KMS-11 (cell line): ENCODE data around the gene POLR3A.
A peak's percentile ranks its signal among the peaks of the same experiment; 100 is the strongest.

Experiments
- H2AFZ ChIP-seq: fragments of 200-600 bp; sonication (generic); 2 replicates; pipeline ENCODE4 v1.6.1; 2016; ENCODE audit warnings: antibody characterized with exemption, mixed run types, low read depth
- H3K27ac ChIP-seq: fragments of 200-600 bp; sonication (generic); 2 replicates; pipeline ENCODE4 v1.6.1; 2016; ENCODE audit warnings: mild to moderate bottlenecking, mixed run types
- H3K27me3 ChIP-seq: fragments of 200-600 bp; sonication (generic); 2 replicates; pipeline ENCODE4 v1.6.1; 2017; ENCODE audit warnings: mild to moderate bottlenecking, low read depth, mixed run types, moderate library complexity; ENCODE audit not compliant: insufficient read depth
- H3K36me3 ChIP-seq: fragments of 200-600 bp; sonication (generic); 2 replicates; pipeline ENCODE4 v1.6.1; 2017; ENCODE audit warnings: mild to moderate bottlenecking, mixed run types; ENCODE audit not compliant: insufficient read depth
- H3K4me1 ChIP-seq: fragments of 200-600 bp; sonication (generic); 2 replicates; pipeline ENCODE4 v1.6.1; 2016; ENCODE audit warnings: mild to moderate bottlenecking, low read depth, mixed run types; ENCODE audit not compliant: poor library complexity, severe bottlenecking
- H3K4me2 ChIP-seq: fragments of 200-600 bp; sonication (generic); 2 replicates; pipeline ENCODE4 v1.7.0; 2016; ENCODE audit warnings: mild to moderate bottlenecking, mixed run types
- H3K4me3 ChIP-seq: fragments of 200-600 bp; sonication (generic); IDR thresholded peaks from 2 replicates; pipeline ENCODE4 v1.6.1; 2017; ENCODE audit warnings: low read depth, low read length, mixed read lengths; ENCODE audit not compliant: insufficient read depth
- H3K79me2 ChIP-seq: fragments of 200-600 bp; sonication (generic); 2 replicates; pipeline ENCODE4 v1.6.1; 2016; ENCODE audit warnings: low read depth, mixed run types; ENCODE audit not compliant: insufficient read depth
- H3K9ac ChIP-seq: fragments of 200-600 bp; sonication (generic); 2 replicates; pipeline ENCODE4 v1.6.1; 2016; ENCODE audit warnings: mild to moderate bottlenecking, mixed run types
- H4K20me1 ChIP-seq: fragments of 200-600 bp; sonication (generic); 2 replicates; pipeline ENCODE4 v1.6.1; 2016; ENCODE audit warnings: mild to moderate bottlenecking, mixed run types; ENCODE audit not compliant: insufficient read depth
- CTCF ChIP-seq: fragments of 200-600 bp; sonication (generic); conservative IDR thresholded peaks from 2 replicates; pipeline ENCODE4 v1.6.1; 2017; ENCODE audit warnings: low read depth, mild to moderate bottlenecking, antibody characterized with exemption, low read length, moderate library complexity, mixed read lengths

POLR3A gene

GRCh38 chr10:78042058-78042751, 12.9 kb upstream of the POLR3A start:
- 0 out of 2 replicates have a peak, but pooled peaks cover 3% of the 10 kb centered on the region for H3K27me3 ChIP-seq
- peaks cover 18% of the 10 kb centered on the region; the same call in 1 of the 2 replicates for H3K36me3 ChIP-seq
- H3K27ac ChIP-seq = peak overlapping the region; percentile 12; the same call in 1 of the 2 replicates
- no peak overlapping the region for H3K4me3 ChIP-seq
- no peak overlapping the region for H3K9ac ChIP-seq
- no peak overlapping the region for H2AFZ ChIP-seq
- TF ChIP-seq CTCF = no peak
- peaks cover 41% of the 10 kb centered on the region for H4K20me1 ChIP-seq
- H3K4me1 ChIP-seq = peaks cover 98% of the 10 kb centered on the region
- H3K4me2 ChIP-seq = no peak overlapping the region; the same call in 1 of the 2 replicates
- H3K79me2 ChIP-seq = peaks cover 10% of the 10 kb centered on the region; the same call in 1 of the 2 replicates

GRCh38 chr10:78041170-78042057, 12.1 kb upstream of the POLR3A start:
- Histone ChIP-seq H3K79me2 (peaks cover 17% of the 10 kb centered on the region), H3K4me1 (peaks cover 98% of the 10 kb centered on the region), H3K4me3 (no peak overlapping the region), H2AFZ (no peak overlapping the region), H3K9ac (no peak overlapping the region), H3K4me2 (peak overlapping the region; percentile 1; the same call in 1 of the 2 replicates), H4K20me1 (peaks cover 46% of the 10 kb centered on the region), H3K27ac (peak overlapping the region; percentile 12; the same call in 1 of the 2 replicates), H3K27me3 (0 out of 2 replicates have a peak, but pooled peaks cover 3% of the 10 kb centered on the region), H3K36me3 (peaks cover 25% of the 10 kb centered on the region; the same call in 1 of the 2 replicates)
- no peak for TF ChIP-seq CTCF

- no peak overlapping the region for H2AFZ ChIP-seq
- no peak for TF ChIP-seq CTCF
- H3K27ac ChIP-seq = no peak overlapping the region
- H3K27me3 ChIP-seq = 0 out of 2 replicates have a peak, but pooled peaks cover 3% of the 10 kb centered on the region
- no peak overlapping the region for H3K4me3 ChIP-seq
- H3K79me2 ChIP-seq = peaks cover 34% of the 10 kb centered on the region
- peaks cover 97% of the 10 kb centered on the region for H3K4me1 ChIP-seq
- no peak overlapping the region for H3K9ac ChIP-seq
- H4K20me1 ChIP-seq = peaks cover 63% of the 10 kb centered on the region
- no peak overlapping the region for H3K4me2 ChIP-seq
- peaks cover 34% of the 10 kb centered on the region; the same call in 1 of the 2 replicates for H3K36me3 ChIP-seq
Measured at GRCh38 chr10:78039743-78040142, 10.4 kb upstream of the POLR3A start.

GRCh38 chr10:78038791-78039547, 9.7 kb upstream of the POLR3A start:
- H3K36me3 ChIP-seq = peaks cover 34% of the 10 kb centered on the region; the same call in 1 of the 2 replicates
- no peak overlapping the region for H3K4me3 ChIP-seq
- TF ChIP-seq CTCF = no peak
- peaks cover 42% of the 10 kb centered on the region for H3K79me2 ChIP-seq
- 0 out of 2 replicates have a peak, but pooled peaks cover 3% of the 10 kb centered on the region for H3K27me3 ChIP-seq
- H3K4me1 ChIP-seq = peaks cover 91% of the 10 kb centered on the region
- H2AFZ ChIP-seq = no peak overlapping the region
- peaks cover 63% of the 10 kb centered on the region for H4K20me1 ChIP-seq
- no peak overlapping the region for H3K27ac ChIP-seq
- H3K9ac ChIP-seq = no peak overlapping the region
- H3K4me2 ChIP-seq = no peak overlapping the region
